SK-N-SH (cell line): Measurements from ENCODE around the gene NBPF1. TPM values are rescaled to one million over a fixed set of nuclear protein-coding genes. Genes with fewer than 3 reads are reported as not detected.
"Not testable (repeated sequence)": the region's sequence is repeated elsewhere in the genome, so short reads cannot be mapped to it uniquely, and the experiment has no call there.

Experiments used
- CTCF ChIA-PET: fragments of 300-600, 350-600 bp; formaldehyde crosslinking; extraction: SDS; loops from one replicate; lab custom pipeline; 2021; lab: Yijun Ruan, JAX
- POLR2A ChIA-PET: fragments of 350-600 bp; sonication (Branson Sonifier 250); formaldehyde crosslinking; extraction: SDS; loops from one replicate; lab custom pipeline; 2020; ENCODE audit warnings: antibody characterized with exemption, inconsistent platforms; lab: Yijun Ruan, JAX
- DNase-seq: peaks from one replicate; pipeline ENCODE4 v3.0.0; 2012
- H2AFZ ChIP-seq: fragments of 200-600 bp; sonication (generic); 2 replicates; pipeline ENCODE4 v1.8.1; 2016; ENCODE audit warnings: antibody characterized with exemption, mild to moderate bottlenecking, low read depth
- H3F3A ChIP-seq: fragments of 200-600 bp; sonication (generic); replicated peaks from 2 replicates; pipeline ENCODE3; 2016; ENCODE audit warnings: antibody characterized with exemption, mild to moderate bottlenecking; ENCODE audit not compliant: insufficient read depth
- H3K27ac ChIP-seq, 2 experiments: fragments of 200-500 bp in 1 of 2; fragments of 200-600 bp in 1 of 2; sonication (Bioruptor generic) in 1 of 2; sonication (generic), shearing (Covaris generic) in 1 of 2; 2 replicates each; pipeline versions ENCODE4 v1.5.1 to v1.6.1; 2014 to 2016; ENCODE audit warnings: low read depth in 2 of 2, inconsistent platforms in 1 of 2, low read length in 1 of 2, mild to moderate bottlenecking in 1 of 2, mixed read lengths in 1 of 2
- H3K27me3 ChIP-seq: fragments of 200-600 bp; sonication (generic), shearing (Covaris generic); 2 replicates; pipeline ENCODE4 v1.6.1; 2016; ENCODE audit warnings: mixed run types; ENCODE audit not compliant: insufficient read depth
- H3K36me3 ChIP-seq, 2 experiments: fragments of 200-500 bp in 1 of 2; fragments of 200-600 bp in 1 of 2; sonication (Bioruptor generic) in 1 of 2; sonication (generic) in 1 of 2; replicated peaks in 1 of 2; 2 replicates each; pipeline versions ENCODE3 to v1.5.1; 2014 to 2016; ENCODE audit warnings: low read length in 1 of 2, mild to moderate bottlenecking in 1 of 2; ENCODE audit not compliant: insufficient read depth in 2 of 2, control insufficient read depth in 1 of 2
- H3K4me1 ChIP-seq, 2 experiments: fragments of 200-500 bp in 1 of 2; fragments of 200-600 bp in 1 of 2; sonication (Bioruptor generic) in 1 of 2; sonication (generic), shearing (Covaris generic) in 1 of 2; 2 replicates each; pipeline versions ENCODE4 v1.5.1 to v1.6.1; 2014 to 2016; ENCODE audit warnings: low read depth in 1 of 2, low read length in 1 of 2, mixed run types in 1 of 2; ENCODE audit not compliant: insufficient read depth in 2 of 2, control insufficient read depth in 1 of 2
- H3K4me2 ChIP-seq: fragments of 200-600 bp; sonication (generic), shearing (Covaris generic); 2 replicates; pipeline ENCODE4 v1.6.1; 2017; ENCODE audit warnings: mixed run types
- H3K4me3 ChIP-seq, 2 experiments: fragments of 200-500 bp in 1 of 2; fragments of 200-600 bp in 1 of 2; sonication (Bioruptor generic) in 1 of 2; sonication (generic), shearing (Covaris generic) in 1 of 2; 2 replicates each; pipeline versions ENCODE4 v1.5.1 to v1.8.1; 2014 to 2016; ENCODE audit warnings: low read depth in 2 of 2, inconsistent platforms in 1 of 2, low read length in 1 of 2, mild to moderate bottlenecking in 1 of 2, mixed read lengths in 1 of 2, moderate library complexity in 1 of 2
- H3K79me2 ChIP-seq: fragments of 200-600 bp; sonication (generic); 2 replicates; pipeline ENCODE4 v1.8.1; 2017; ENCODE audit warnings: mild to moderate bottlenecking; ENCODE audit not compliant: insufficient read depth
- H3K9ac ChIP-seq: fragments of 200-600 bp; sonication (generic); 2 replicates; pipeline ENCODE4 v1.6.1; 2017; ENCODE audit warnings: mixed run types
- H3K9me2 ChIP-seq: fragments of 200-600 bp; sonication (generic); 2 replicates; pipeline ENCODE4 v1.6.1; 2017; ENCODE audit warnings: mixed run types
- H3K9me3 ChIP-seq: fragments of 200-600 bp; sonication (generic); 2 replicates; pipeline ENCODE4 v1.6.1; 2017; ENCODE audit warnings: mixed run types, mild to moderate bottlenecking, moderate library complexity
- H4K20me1 ChIP-seq: fragments of 200-600 bp; sonication (generic); 2 replicates; pipeline ENCODE4 v1.6.1; 2017; ENCODE audit warnings: mild to moderate bottlenecking, mixed run types; ENCODE audit not compliant: insufficient read depth
- CHD2 ChIP-seq: fragments of 150-350 bp; IDR thresholded peaks from 2 replicates; pipeline ENCODE4 v1.6.1; 2018; ENCODE audit warnings: low read length; ENCODE audit not compliant: partially characterized antibody
- ELF1 ChIP-seq: IDR thresholded peaks from 2 replicates; pipeline ENCODE4 v1.4.0; 2012
- EP300 ChIP-seq, 2 experiments: IDR thresholded peaks; 2 replicates each; pipeline versions ENCODE4 v1.4.0 to v1.6.1; 2012; ENCODE audit warnings: borderline replicate concordance in 1 of 2, low read depth in 1 of 2, low read length in 1 of 2
- EZH2phosphoT487 ChIP-seq: fragments of 200-600 bp; sonication (generic); IDR thresholded peaks from 2 replicates; pipeline ENCODE4 v1.6.1; 2017; ENCODE audit warnings: low read depth, mixed run types, mild to moderate bottlenecking, antibody characterized with exemption, moderate library complexity, borderline replicate concordance
- FOSL2 ChIP-seq: IDR thresholded peaks from 2 replicates; pipeline ENCODE4 v1.4.0; 2012; ENCODE audit warnings: low read depth, mild to moderate bottlenecking, moderate library complexity, borderline replicate concordance
- FOXJ3 ChIP-seq: sonication (generic); formaldehyde crosslinking; IDR thresholded peaks from 2 replicates; pipeline ENCODE4 v1.5.1; 2020; ENCODE audit warnings: mild to moderate bottlenecking, missing genetic modification reagents
- FOXM1 ChIP-seq: IDR thresholded peaks from 2 replicates; pipeline ENCODE4 v1.4.0; 2012; ENCODE audit warnings: low read depth, mild to moderate bottlenecking
- IRF3 ChIP-seq: fragments of 150-350 bp; IDR thresholded peaks from 2 replicates; pipeline ENCODE4 v1.6.1; 2016; ENCODE audit warnings: mild to moderate bottlenecking, low read depth, low read length
- MXI1 ChIP-seq: IDR thresholded peaks from 2 replicates; pipeline ENCODE4 v1.6.1; 2012; ENCODE audit warnings: mild to moderate bottlenecking, low read depth, low read length, improper control_type of control experiment
- NRF1 ChIP-seq: IDR thresholded peaks from 2 replicates; pipeline ENCODE4 v1.6.1; 2012; ENCODE audit warnings: low read depth, mild to moderate bottlenecking, low read length
- POLR2AphosphoS5 ChIP-seq: IDR thresholded peaks from 2 replicates; pipeline ENCODE4 v1.6.1; 2012; ENCODE audit warnings: low read depth, low read length
- RCOR1 ChIP-seq: fragments of 150-350 bp; IDR thresholded peaks from 2 replicates; pipeline ENCODE4 v1.6.1; 2017; ENCODE audit warnings: antibody characterized with exemption, low read length
- REST ChIP-seq: IDR thresholded peaks from 2 replicates; pipeline ENCODE4 v1.6.1; 2012; ENCODE audit warnings: mild to moderate bottlenecking, low read depth, low read length, moderate library complexity
- RXRA ChIP-seq: IDR thresholded peaks from 2 replicates; pipeline ENCODE4 v1.4.0; 2012; ENCODE audit warnings: low read depth, mild to moderate bottlenecking, borderline replicate concordance
- SIN3A ChIP-seq: IDR thresholded peaks from 2 replicates; pipeline ENCODE4 v1.6.1; 2012; ENCODE audit warnings: low read depth, mild to moderate bottlenecking, low read length, moderate library complexity, borderline replicate concordance
- SMC3 ChIP-seq: IDR thresholded peaks from 2 replicates; pipeline ENCODE4 v1.6.1; 2012; ENCODE audit warnings: low read depth, low read length, improper control_type of control experiment
- TAF1 ChIP-seq: IDR thresholded peaks from 2 replicates; pipeline ENCODE4 v1.6.1; 2012; ENCODE audit warnings: low read depth, mild to moderate bottlenecking, low read length, moderate library complexity, borderline replicate concordance
- TCF12 ChIP-seq: IDR thresholded peaks from 2 replicates; pipeline ENCODE4 v1.4.0; 2012
- TEAD4 ChIP-seq: IDR thresholded peaks from 2 replicates; pipeline ENCODE4 v1.4.0; 2012; ENCODE audit warnings: mild to moderate bottlenecking, borderline replicate concordance; ENCODE audit not compliant: insufficient read depth
- WGBS: methylation state at CpG from one replicate; pipeline ENCODE4 v1.1.6; 2017; ENCODE audit warnings: low lambda C conversion rate; 5-methylcytosine and 5-hydroxymethylcytosine counted together
- polyA plus RNA-seq, 3 experiments: library from polyadenylated mRNA; depleted of rRNA; stranded (reverse); fragments of >200 nt; gene quantifications; 2 replicates each; pipeline ENCODE4 v1.2.3, GENCODE V29; 2012

The NBPF1 gene
- polyA plus RNA-seq, 1 of the 3 experiments (the other 2 are of a cell fraction) = 29.8 TPM

DNA sequence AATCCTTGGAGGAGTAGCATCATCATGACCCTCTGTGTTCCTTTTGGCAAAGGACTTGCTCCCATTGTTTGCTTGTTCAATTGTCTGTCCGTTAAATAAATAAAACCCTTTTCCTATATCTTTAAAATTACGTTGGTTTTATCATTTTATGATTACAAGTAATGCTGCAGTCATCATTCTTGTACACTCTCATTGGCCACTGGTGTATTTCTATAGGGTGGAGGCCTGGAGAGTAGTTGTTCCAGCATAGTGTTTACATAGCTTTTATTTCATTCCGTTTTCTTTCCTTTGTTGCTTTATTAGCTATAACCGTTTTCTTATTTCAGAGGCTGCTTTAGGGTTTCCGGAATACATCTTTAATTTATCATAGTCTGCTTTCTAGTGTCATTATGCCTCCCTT, 91.7 kb downstream of the NBPF1 start:
- not testable (repeated sequence) for H3K9me2 ChIP-seq, H4K20me1 ChIP-seq

DNA sequence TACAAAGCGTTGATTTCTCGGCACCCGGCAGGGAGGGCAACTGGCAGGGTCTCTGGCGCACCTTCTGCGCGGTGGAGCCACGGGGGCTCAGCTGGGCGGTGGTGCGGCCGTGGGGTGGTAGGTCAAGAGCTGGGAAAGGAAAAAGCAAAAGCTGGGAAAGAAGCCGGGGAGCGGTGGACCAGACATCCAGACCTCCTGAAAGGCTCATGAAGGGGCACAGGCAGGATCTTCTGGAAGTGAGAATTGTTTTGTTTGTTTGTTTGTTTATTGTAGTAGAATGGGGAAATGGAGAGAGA, 92.1 kb downstream of the NBPF1 start:
- CTCF ChIA-PET = no interaction called here

More for the DNA sequence above, 91.7 kb downstream of the NBPF1 start:
- H3K27ac ChIP-seq, H3F3A ChIP-seq, CTCF ChIA-PET, H3K79me2 ChIP-seq, H3K27me3 ChIP-seq, H3K4me2 ChIP-seq, POLR2A ChIA-PET, H2AFZ ChIP-seq, DNase-seq, H3K9ac ChIP-seq, H3K36me3 ChIP-seq, H3K4me3 ChIP-seq, H3K4me1 ChIP-seq, H3K9me3 ChIP-seq: not testable (repeated sequence)
- WGBS = 44% methylated on average over 5 of the region's 5 CpGs

GRCh38 chr1:16520435-16521287, 92.7 kb downstream of the NBPF1 start:
- H3K27me3 ChIP-seq, CTCF ChIA-PET, H3K4me2 ChIP-seq, H4K20me1 ChIP-seq, H3K4me3 ChIP-seq, POLR2A ChIA-PET, H3K9ac ChIP-seq, DNase-seq, H3K27ac ChIP-seq, H3K79me2 ChIP-seq, H3F3A ChIP-seq, H3K9me2 ChIP-seq, H3K9me3 ChIP-seq, H3K36me3 ChIP-seq, H2AFZ ChIP-seq, H3K4me1 ChIP-seq: not testable (repeated sequence)
- 84% methylated on average over 37 of the region's 48 CpGs for WGBS

More for the DNA sequence above, 92.1 kb downstream of the NBPF1 start:
- H3K36me3 ChIP-seq = no peaks in the 10 kb centered on the region
- no peaks in the 10 kb centered on the region for H3K9me3 ChIP-seq
- peaks cover 10% of the 10 kb centered on the region; the same call in 1 of the 2 replicates for H3K27me3 ChIP-seq
- H3F3A ChIP-seq = no peaks in the 10 kb centered on the region
- H3K9me2 ChIP-seq = no peaks in the 10 kb centered on the region
- no peak for DNase-seq
- H3K4me1 ChIP-seq = no peaks in the 10 kb centered on the region
- H3K9ac ChIP-seq = no peak overlapping the region
- no peaks in the 10 kb centered on the region for H4K20me1 ChIP-seq
- POLR2A ChIA-PET = no interaction called here
- H3K27ac ChIP-seq = no peak overlapping the region
- no peaks in the 10 kb centered on the region for H3K79me2 ChIP-seq
- no peak overlapping the region for H3K4me2 ChIP-seq
- TF ChIP-seq FOXJ3 (CRISPR knock-in tag) = no peak
- TF ChIP-seq TCF12 = no peak
- no peak for TF ChIP-seq SIN3A
- TF ChIP-seq MXI1 = no peak
- no peak for TF ChIP-seq POLR2AphosphoS5
- no peak for TF ChIP-seq IRF3
- TF ChIP-seq RCOR1 = no peak
- no peak for TF ChIP-seq ELF1
- no peak for TF ChIP-seq SMC3
- TF ChIP-seq EZH2phosphoT487 = no peak
- no peak for TF ChIP-seq TEAD4
- TF ChIP-seq NRF1 = no peak
- no peak for TF ChIP-seq FOXM1
- TF ChIP-seq RXRA = no peak
- TF ChIP-seq CHD2 = no peak
- no peak for TF ChIP-seq REST
- TF ChIP-seq EP300 (IDR thresholded peaks at IDR 0.05; ENCODE audit: borderline replicate concordance in 1 of 2, low read depth in 1 of 2, low read length in 1 of 2) = no peak
- TF ChIP-seq TAF1 = no peak
- TF ChIP-seq FOSL2 = no peak
- TF ChIP-seq, all 33 proteins: peak for 0
- Histone ChIP-seq H3K4me3 (no peak overlapping the region), H2AFZ (no peak overlapping the region)
- 85% methylated on average over 12 of the region's 12 CpGs for WGBS
